Body of pancreas (tissue), 4 donors: ENCODE data around the gene SCGB2B2.
A peak's percentile ranks its signal among the peaks of the same experiment; 100 is the strongest.

Experiments used
- POLR2A ChIP-seq, 3 donors: fragments of 450-650 bp; IDR thresholded peaks; one replicate each; pipeline ENCODE4 v1.6.1; 2016; ENCODE audit warnings: antibody characterized with exemption in 3 of 3, mild to moderate bottlenecking in 2 of 3
- TF ChIP-seq, protein P1 (sequence below), 7 experiments: fragments of 450-650 bp in 4 of 7; fragments of 200-600 bp in 3 of 7; sonication (generic) in 3 of 7; IDR thresholded peaks; one replicate each; pipeline ENCODE4 v1.5.1; 2016 to 2019; ENCODE audit warnings: antibody characterized with exemption in 7 of 7

- TF ChIP-seq, protein P1, sequence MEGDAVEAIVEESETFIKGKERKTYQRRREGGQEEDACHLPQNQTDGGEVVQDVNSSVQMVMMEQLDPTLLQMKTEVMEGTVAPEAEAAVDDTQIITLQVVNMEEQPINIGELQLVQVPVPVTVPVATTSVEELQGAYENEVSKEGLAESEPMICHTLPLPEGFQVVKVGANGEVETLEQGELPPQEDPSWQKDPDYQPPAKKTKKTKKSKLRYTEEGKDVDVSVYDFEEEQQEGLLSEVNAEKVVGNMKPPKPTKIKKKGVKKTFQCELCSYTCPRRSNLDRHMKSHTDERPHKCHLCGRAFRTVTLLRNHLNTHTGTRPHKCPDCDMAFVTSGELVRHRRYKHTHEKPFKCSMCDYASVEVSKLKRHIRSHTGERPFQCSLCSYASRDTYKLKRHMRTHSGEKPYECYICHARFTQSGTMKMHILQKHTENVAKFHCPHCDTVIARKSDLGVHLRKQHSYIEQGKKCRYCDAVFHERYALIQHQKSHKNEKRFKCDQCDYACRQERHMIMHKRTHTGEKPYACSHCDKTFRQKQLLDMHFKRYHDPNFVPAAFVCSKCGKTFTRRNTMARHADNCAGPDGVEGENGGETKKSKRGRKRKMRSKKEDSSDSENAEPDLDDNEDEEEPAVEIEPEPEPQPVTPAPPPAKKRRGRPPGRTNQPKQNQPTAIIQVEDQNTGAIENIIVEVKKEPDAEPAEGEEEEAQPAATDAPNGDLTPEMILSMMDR (IDR thresholded peaks at IDR 0.05) = peak; percentile 56 to 87 (median 73)
- no peak for TF ChIP-seq POLR2A (IDR thresholded peaks at IDR 0.05)
Measured at GRCh38 chr19:34639491-34640085, 37.4 kb downstream of the SCGB2B2 start.
